PC-3 (cell line): ENCODE measurements around the gene STX1B. TPM values are rescaled to one million over a fixed set of nuclear protein-coding genes. Genes with fewer than 3 reads are reported as not detected.

Experiments
- ATAC-seq: fragments of 200-7000 bp; cut with Tn5 transposase; 2 replicates; pipeline ENCODE4 v1.9.1; 2020; ENCODE audit warnings: mild to moderate bottlenecking, moderate library complexity
- BruUV-seq: library from RNA; stranded (reverse); fragments of 400-500 nt; replicated peaks from 2 replicates; lab custom pipeline; 2021; lab: Mats Ljungman, UMichigan
- CTCF ChIA-PET: fragments of 300-600 bp; sonication (Branson Sonifier 250); formaldehyde crosslinking; loops from one replicate; lab custom pipeline; 2022; ENCODE audit warnings: antibody characterized with exemption; lab: Charles Lee
- POLR2A ChIA-PET: fragments of 300-600 bp; sonication (Branson Sonifier 250); formaldehyde crosslinking; loops from one replicate; lab custom pipeline; 2022; ENCODE audit warnings: antibody characterized with exemption; ENCODE audit not compliant: unreplicated experiment; lab: Charles Lee
- DNase-seq: peaks from one replicate; pipeline ENCODE4 v3.0.0-alpha.2; 2015
- H2AFZ ChIP-seq: fragments of 300-600 bp; sonication (generic); 2 replicates; pipeline ENCODE4 v1.6.0; 2016; ENCODE audit warnings: antibody characterized with exemption, low read length
- H3F3A ChIP-seq: fragments of 300-600 bp; sonication (generic); one replicate; pipeline ENCODE4 v1.6.0; 2017; ENCODE audit warnings: antibody characterized with exemption, low read length, control low read depth, mild to moderate bottlenecking; ENCODE audit not compliant: unreplicated experiment
- H3K27ac ChIP-seq: fragments of 300-600 bp; sonication (generic); 2 replicates; pipeline ENCODE4 v1.5.1; 2016; ENCODE audit warnings: mild to moderate bottlenecking, low read length
- H3K27me3 ChIP-seq: fragments of 300-600 bp; sonication (generic); 2 replicates; pipeline ENCODE4 v1.6.1; 2016; ENCODE audit warnings: low read length, mixed read lengths
- H3K36me3 ChIP-seq: fragments of 300-600 bp; sonication (generic); 2 replicates; pipeline ENCODE4 v1.6.1; 2016; ENCODE audit warnings: low read depth, mixed run types, low read length, mixed read lengths
- H3K4me1 ChIP-seq: fragments of 300-600 bp; sonication (generic); 2 replicates; pipeline ENCODE4 v1.5.1; 2016; ENCODE audit warnings: low read length; ENCODE audit not compliant: insufficient read depth
- H3K4me2 ChIP-seq: fragments of 300-600 bp; sonication (generic); 2 replicates; pipeline ENCODE4 v1.6.0; 2016; ENCODE audit warnings: low read length
- H3K4me3 ChIP-seq: fragments of 300-600 bp; sonication (generic); 2 replicates; pipeline ENCODE4 v1.5.1; 2016; ENCODE audit warnings: mild to moderate bottlenecking, low read length, mixed read lengths
- H3K79me2 ChIP-seq: fragments of 300-600 bp; sonication (generic); 2 replicates; pipeline ENCODE4 v1.6.1; 2017; ENCODE audit warnings: low read length, mixed read lengths
- H3K9ac ChIP-seq: fragments of 300-600 bp; sonication (generic); 2 replicates; pipeline ENCODE4 v1.6.0; 2016; ENCODE audit warnings: mild to moderate bottlenecking, low read length
- H3K9me2 ChIP-seq: fragments of 300-600 bp; sonication (generic); replicated peaks from 2 replicates; pipeline ENCODE4 v1.6.1; 2016; ENCODE audit warnings: mixed run types, low read length, mixed read lengths
- H3K9me3 ChIP-seq: fragments of 300-600 bp; sonication (generic); 2 replicates; pipeline ENCODE4 v1.6.1; 2016; ENCODE audit warnings: low read length, mixed read lengths
- H4K20me1 ChIP-seq: fragments of 300-600 bp; sonication (generic); 2 replicates; pipeline ENCODE4 v1.6.1; 2016; ENCODE audit warnings: low read length, mixed read lengths
- CTCF ChIP-seq: fragments of 300-600 bp; sonication (generic); conservative IDR thresholded peaks from 2 replicates; pipeline ENCODE4 v1.5.1; 2017; ENCODE audit warnings: antibody characterized with exemption, low read depth, mild to moderate bottlenecking, low read length
- EZH2 ChIP-seq: fragments of 300-600 bp; sonication (generic); IDR thresholded peaks from one replicate; pipeline ENCODE4 v1.6.1; 2017; ENCODE audit warnings: antibody characterized with exemption, mild to moderate bottlenecking, low read length; ENCODE audit not compliant: unreplicated experiment
- EZH2phosphoT487 ChIP-seq: fragments of 300-600 bp; sonication (generic); IDR thresholded peaks from 2 replicates; pipeline ENCODE4 v1.6.1; 2018; ENCODE audit warnings: mild to moderate bottlenecking, antibody characterized with exemption, low read length, borderline replicate concordance
- intact Hi-C: fragments of 100-400 bp; cut with micrococcal nuclease; formaldehyde crosslinking; loops from 2 replicates; pipeline ENCODE4 v1.9.0; 2023
- total RNA-seq: library from RNA; depleted of rRNA; stranded (reverse); fragments of >200 nt; gene quantifications from 2 replicates; pipeline ENCODE4 v1.2.3, GENCODE V29; 2014

Gene STX1B
- total RNA-seq, 1 experiment from 2014 or later, result 1.5 TPM

GRCh38 chr16:30984669-30985400 lies 25.6 kb downstream of the STX1B start, which contains the start of gene HSD3B7:
Gene HSD3B7 (plus strand): TSS chr16:30985207. CDS start chr16:30985659, 452 bp downstream.
- ChIA-PET CTCF (interaction anchor here (0.6 to 1.8 kb wide), 5 partner anchors 32 to 158 kb away, joined by 3 to 11 read pairs (median 4); partner anchors contain the start of genes ZNF646 and ZNF668), POLR2A (no interaction called here)
- Histone ChIP-seq H3K9me3 (no peaks in the 10 kb centered on the region), H3K27me3 (no peaks in the 10 kb centered on the region), H3K27ac (no peak within 1 kb of the TSS), H3K4me3 (peak within 1 kb of the TSS; percentile 52; the same call in 1 of the 2 replicates), H3F3A (no peaks in the 10 kb centered on the region), H3K79me2 (no peaks in the 10 kb centered on the region), H3K9me2 (no peaks in the 10 kb centered on the region), H3K4me2 (peak within 1 kb of the TSS; percentile 66), H3K36me3 (no peaks in the 10 kb centered on the region), H2AFZ (peak within 1 kb of the TSS; percentile 63), H3K4me1 (peaks cover 7% of the 10 kb centered on the region; the same call in 1 of the 2 replicates), H4K20me1 (no peaks in the 10 kb centered on the region), H3K9ac (no peak within 1 kb of the TSS)
- intact Hi-C loops, result loop anchor here (1.0 to 5.0 kb wide), 3 partner anchors 89 to 457 kb away; partner anchors contain the start of genes VKORC1, ZNF646, ZNF668 and ZNF843
- DNase-seq (peak; percentile 78), ATAC-seq (peak; percentile 90)
- no TSS peak for BruUV-seq
- TF ChIP-seq EZH2phosphoT487 (no peak), CTCF (peak; percentile 74), EZH2 (no peak)

DNA sequence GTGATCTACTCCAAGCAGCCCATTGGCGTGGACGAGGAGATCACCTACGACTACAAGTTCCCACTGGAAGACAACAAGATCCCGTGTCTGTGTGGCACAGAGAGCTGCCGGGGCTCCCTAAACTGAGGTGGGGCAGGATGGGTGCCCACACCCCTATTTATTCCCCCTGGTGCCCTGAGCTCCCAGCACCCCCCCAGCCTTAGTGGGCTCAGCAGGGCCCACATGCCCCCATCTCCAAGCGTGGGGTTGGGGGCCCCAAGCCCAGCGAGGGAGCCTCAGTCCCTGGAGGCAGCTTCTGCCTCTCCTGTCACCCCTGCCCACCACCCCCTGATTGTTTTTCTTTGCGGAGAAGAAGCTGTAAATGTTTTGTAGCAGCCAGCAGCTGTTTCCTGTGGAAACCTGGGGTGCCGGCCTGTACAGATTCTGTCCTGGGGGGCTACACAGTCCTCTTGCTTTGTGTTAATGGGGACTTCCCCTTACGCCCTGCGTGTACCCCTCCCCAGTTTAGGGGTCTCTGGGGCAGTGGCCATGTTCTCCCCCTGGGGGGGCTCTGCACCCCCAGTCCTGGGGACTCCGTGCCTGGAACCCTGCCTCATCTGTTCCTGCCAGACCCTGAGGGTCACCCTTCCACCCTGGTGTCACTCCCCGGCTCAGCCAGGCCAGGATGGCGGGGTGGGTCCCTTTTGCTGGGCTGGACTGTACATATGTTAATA lies 26.4 kb downstream of the STX1B start:
- no peaks in the 10 kb centered on the region for H3K27me3 ChIP-seq
- H3K36me3 ChIP-seq, result no peaks in the 10 kb centered on the region
- H3K79me2 ChIP-seq, result no peaks in the 10 kb centered on the region
- H3F3A ChIP-seq, result no peaks in the 10 kb centered on the region
- H3K27ac ChIP-seq, result no peak overlapping the region
- no peak overlapping the region for H2AFZ ChIP-seq
- intact Hi-C loops, result loop anchor here (2.0 to 5.0 kb wide), 2 partner anchors 111 to 458 kb away; partner anchors contain the start of genes VKORC1 and ZNF843
- H3K4me1 ChIP-seq, result peaks cover 7% of the 10 kb centered on the region; the same call in 1 of the 2 replicates
- no TSS peak for BruUV-seq
- no peaks in the 10 kb centered on the region for H3K9me2 ChIP-seq
- no peak overlapping the region for H3K4me3 ChIP-seq
- H3K9ac ChIP-seq, result no peak overlapping the region
- TF ChIP-seq CTCF, result no peak
- no peak for TF ChIP-seq EZH2
- TF ChIP-seq EZH2phosphoT487, result no peak
- H3K9me3 ChIP-seq, result no peaks in the 10 kb centered on the region
- no peak overlapping the region for H3K4me2 ChIP-seq
- no peak for ATAC-seq
- DNase-seq, result no peak
- no peaks in the 10 kb centered on the region for H4K20me1 ChIP-seq
- POLR2A ChIA-PET, result no interaction called here
- CTCF ChIA-PET, result interaction anchor here (0.6 to 1.8 kb wide), 5 partner anchors 33 to 158 kb away, joined by 3 to 11 read pairs (median 4); partner anchors contain the start of genes ZNF646 and ZNF668
